ENCODE data around the gene SLC41A2. TPM values are rescaled to one million over a fixed set of nuclear protein-coding genes. Genes with fewer than 3 reads are reported as not detected.

SLC41A2 gene
- total and polyA plus RNA-seq, 2 of the 4 experiments (the other 2 are of a cell fraction): 1.5 to 6.8 TPM

GRCh38 chr12:104909761-104910160 is 48.3 kb downstream of the SLC41A2 start:
- no peak overlapping the region for H2BK120ac ChIP-seq (ENCODE audit: low read depth, low read length)
- no peak overlapping the region for H2AK5ac ChIP-seq (ENCODE audit: low read depth, low read length)
- no peak overlapping the region for H4K91ac ChIP-seq (ENCODE audit: insufficient read depth, low read depth, low read length)
- no peak overlapping the region for H3K4ac ChIP-seq (ENCODE audit: low read depth, low read length)
- H3K79me1 ChIP-seq (ENCODE audit: low read depth in 1 of 2, low read length in 2 of 2): no peaks in the 10 kb centered on the region
- no peak overlapping the region for H2BK20ac ChIP-seq (ENCODE audit: low read depth, low read length)
- H2AFZ ChIP-seq (replicated peaks; ENCODE audit: low read length, poor library complexity): no peak overlapping the region
- no peaks in the 10 kb centered on the region for H4K20me1 ChIP-seq (ENCODE audit: insufficient read depth, low read length)
- peak; percentile 29; the same call in 1 of the 2 replicates for ATAC-seq (ENCODE audit: low read depth)
- no peaks in the 10 kb centered on the region for H3K4me1 ChIP-seq (ENCODE audit: control insufficient read depth, insufficient read depth, low read length)
- H4K8ac ChIP-seq (ENCODE audit: low read depth in 2 of 2, low read length in 2 of 2): no peak overlapping the region
- CTCF ChIA-PET: no interaction called here
- DNase-seq: peak; percentile 64
- no peak overlapping the region for H3K23ac ChIP-seq (ENCODE audit: low read depth, low read length)
- H3K27me3 ChIP-seq (ENCODE audit: control insufficient read depth, insufficient read depth, low read length): no peaks in the 10 kb centered on the region
- no peak overlapping the region for H3K14ac ChIP-seq (replicated peaks; ENCODE audit: low read depth, low read length)
- no peak overlapping the region for H4K5ac ChIP-seq (ENCODE audit: low read depth, low read length)
- H3K27ac ChIP-seq (ENCODE audit: insufficient read depth, low read length): no peak overlapping the region
- no peak overlapping the region for H3K4me2 ChIP-seq (ENCODE audit: low read depth, low read length)
- no CpG with 5 or more reads among the region's 2 CpGs for WGBS, 2 experiments (ENCODE audit: extremely low coverage in 2 of 2, insufficient read length in 1 of 2)
- H3K9me1 ChIP-seq (ENCODE audit: insufficient read depth, low read length): no peaks in the 10 kb centered on the region
- dilution Hi-C loops (cut with HindIII; ENCODE audit: low sequenced_read_pairs, unreplicated experiment): no loop called here
- H3K9ac ChIP-seq (ENCODE audit: low read depth, low read length): no peak overlapping the region
- BruUV-seq (replicated peaks): no TSS peak
- no peak overlapping the region for H3K4me3 ChIP-seq (ENCODE audit: insufficient read depth, low read depth, low read length)
- no peak overlapping the region for H3K56ac ChIP-seq (ENCODE audit: extremely low read depth, insufficient read depth, low read length)
- in situ Hi-C loops (cut with MboI; ENCODE audit: low sequenced_read_pairs): no loop called here
- intact Hi-C loops (cut with micrococcal nuclease): no loop called here
- peak; percentile 37 for TF ChIP-seq CEBPB (IDR thresholded peaks at IDR 0.05; ENCODE audit: low read depth, low read length)
- no peak for TF ChIP-seq POLR2A (IDR thresholded peaks at IDR 0.05; ENCODE audit: low read depth, low read length)
- no peaks in the 10 kb centered on the region for H3K9me3 ChIP-seq (ENCODE audit: control insufficient read depth, insufficient read depth, low read length)
- no peak overlapping the region for H3K18ac ChIP-seq (ENCODE audit: low read depth, low read length)
- no peaks in the 10 kb centered on the region for H3K36me3 ChIP-seq (ENCODE audit: control insufficient read depth, insufficient read depth, low read length)
- H2BK5ac ChIP-seq (ENCODE audit: low read depth, low read length, poor library complexity, severe bottlenecking): no peak overlapping the region
- H2BK15ac ChIP-seq (ENCODE audit: low read depth, low read length): no peak overlapping the region
- POLR2A ChIA-PET (ENCODE audit: unreplicated experiment): no interaction called here
- no peak overlapping the region for H2AK9ac ChIP-seq (replicated peaks; ENCODE audit: low read depth, low read length, poor library complexity)

Other genes starting within 250 kb of the SLC41A2 start
- gene NOPCHAP1, start 28.0 kb upstream of the SLC41A2 start, total RNA-seq (2012; rRNA removed): 5.3 and 5.6 TPM in 2 replicates
- 9.3 and 9.9 TPM in 2 replicates for gene NOPCHAP1, start 28.0 kb upstream of the SLC41A2 start, polyA plus RNA-seq (2012; rRNA removed)
- gene ALDH1L2, start 126.2 kb upstream of the SLC41A2 start, total RNA-seq (2012; rRNA removed): 16.7 and 22.8 TPM in 2 replicates
- gene ALDH1L2, start 126.2 kb upstream of the SLC41A2 start, polyA plus RNA-seq (2012; rRNA removed): 16.2 and 21.1 TPM in 2 replicates
- gene WASHC4, start 149.4 kb upstream of the SLC41A2 start, total RNA-seq (2012; rRNA removed): 47.0 and 85.5 TPM in 2 replicates
- 12.7 and 16.4 TPM in 2 replicates for gene WASHC4, start 149.4 kb upstream of the SLC41A2 start, polyA plus RNA-seq (2012; rRNA removed)